Measurements from ENCODE around the gene GRM5.
"Not testable (repeated sequence)": the region's sequence is repeated elsewhere in the genome, so short reads cannot be mapped to it uniquely, and the experiment has no call there.

DNA sequence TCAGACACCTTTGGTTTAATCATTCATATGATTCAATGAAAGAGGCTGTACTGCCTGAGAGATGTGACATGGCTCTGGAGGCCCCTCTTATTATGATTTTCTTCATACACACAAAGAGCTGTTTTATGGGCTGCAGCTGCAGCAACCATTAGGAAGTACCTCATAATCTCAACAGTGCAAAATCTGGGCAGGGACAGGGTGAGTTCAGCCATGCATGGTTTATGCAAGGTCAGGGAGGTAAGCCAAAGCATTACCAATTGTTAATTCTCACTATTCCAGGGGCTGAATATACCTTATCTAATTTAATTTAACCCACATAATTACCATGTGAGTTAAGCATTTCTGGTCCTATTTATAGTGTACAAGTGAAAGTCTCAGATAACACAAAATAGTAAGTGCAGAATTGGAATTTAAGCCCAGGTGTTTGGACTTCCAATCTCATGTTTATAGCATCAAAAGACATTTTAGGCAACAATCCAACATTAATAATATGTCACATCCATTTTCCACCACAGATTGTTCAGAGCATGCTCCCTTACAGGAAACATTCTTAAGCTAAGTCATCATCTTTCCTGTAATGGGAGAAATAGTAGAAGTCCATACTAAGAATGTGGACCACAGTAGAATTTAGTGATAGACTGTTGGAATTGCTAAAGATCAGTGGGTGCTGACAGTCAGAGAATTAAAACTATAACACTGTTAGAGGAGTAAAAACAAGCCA lies 45.8 kb downstream of the GRM5 start:
- not testable (repeated sequence) for TF ChIP-seq CTCF, POLR2AphosphoS5 (IDR thresholded peaks at IDR 0.05)

All from stomach (tissue), 4 donors.